ENCODE results near the gene HMGCLL1.

DNA sequence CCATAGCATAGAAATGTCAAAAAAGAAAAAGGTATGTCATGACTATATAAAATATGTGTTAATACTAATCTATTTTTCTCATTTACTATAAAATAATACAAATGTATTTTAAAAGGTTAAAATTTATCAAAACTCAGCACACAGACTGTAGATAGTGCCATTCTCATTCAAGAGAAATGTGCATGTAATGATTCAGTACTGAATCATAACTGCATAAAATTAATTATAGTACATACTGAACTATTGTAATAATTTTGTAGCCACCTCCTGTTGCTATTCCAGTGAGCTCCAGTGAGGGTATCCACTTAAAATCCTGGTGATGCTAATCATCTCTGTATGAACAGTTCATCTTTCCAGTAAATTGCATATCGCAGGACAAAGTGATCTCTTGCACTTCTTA is 82.8 kb downstream of the HMGCLL1 start:
- TF ChIP-seq JUND (IDR thresholded peaks at IDR 0.05) (no peak), EZH2phosphoT487 (IDR thresholded peaks at IDR 0.05; ENCODE audit: borderline replicate concordance, low read depth) (no peak), RFX5 (IDR thresholded peaks at IDR 0.05; ENCODE audit: low read length) (no peak), TAF1 (IDR thresholded peaks at IDR 0.05; ENCODE audit: borderline replicate concordance, low read depth, low read length) (no peak), EP300 (IDR thresholded peaks at IDR 0.05; ENCODE audit: borderline replicate concordance in 1 of 2, low read depth in 1 of 2, low read length in 1 of 2) (no peak), POLR2AphosphoS5 (IDR thresholded peaks at IDR 0.05; ENCODE audit: low read depth, low read length) (no peak)
- TF ChIP-seq, protein P1, sequence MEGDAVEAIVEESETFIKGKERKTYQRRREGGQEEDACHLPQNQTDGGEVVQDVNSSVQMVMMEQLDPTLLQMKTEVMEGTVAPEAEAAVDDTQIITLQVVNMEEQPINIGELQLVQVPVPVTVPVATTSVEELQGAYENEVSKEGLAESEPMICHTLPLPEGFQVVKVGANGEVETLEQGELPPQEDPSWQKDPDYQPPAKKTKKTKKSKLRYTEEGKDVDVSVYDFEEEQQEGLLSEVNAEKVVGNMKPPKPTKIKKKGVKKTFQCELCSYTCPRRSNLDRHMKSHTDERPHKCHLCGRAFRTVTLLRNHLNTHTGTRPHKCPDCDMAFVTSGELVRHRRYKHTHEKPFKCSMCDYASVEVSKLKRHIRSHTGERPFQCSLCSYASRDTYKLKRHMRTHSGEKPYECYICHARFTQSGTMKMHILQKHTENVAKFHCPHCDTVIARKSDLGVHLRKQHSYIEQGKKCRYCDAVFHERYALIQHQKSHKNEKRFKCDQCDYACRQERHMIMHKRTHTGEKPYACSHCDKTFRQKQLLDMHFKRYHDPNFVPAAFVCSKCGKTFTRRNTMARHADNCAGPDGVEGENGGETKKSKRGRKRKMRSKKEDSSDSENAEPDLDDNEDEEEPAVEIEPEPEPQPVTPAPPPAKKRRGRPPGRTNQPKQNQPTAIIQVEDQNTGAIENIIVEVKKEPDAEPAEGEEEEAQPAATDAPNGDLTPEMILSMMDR (IDR thresholded peaks at IDR 0.05) = no peak
- TF ChIP-seq, protein P2, sequence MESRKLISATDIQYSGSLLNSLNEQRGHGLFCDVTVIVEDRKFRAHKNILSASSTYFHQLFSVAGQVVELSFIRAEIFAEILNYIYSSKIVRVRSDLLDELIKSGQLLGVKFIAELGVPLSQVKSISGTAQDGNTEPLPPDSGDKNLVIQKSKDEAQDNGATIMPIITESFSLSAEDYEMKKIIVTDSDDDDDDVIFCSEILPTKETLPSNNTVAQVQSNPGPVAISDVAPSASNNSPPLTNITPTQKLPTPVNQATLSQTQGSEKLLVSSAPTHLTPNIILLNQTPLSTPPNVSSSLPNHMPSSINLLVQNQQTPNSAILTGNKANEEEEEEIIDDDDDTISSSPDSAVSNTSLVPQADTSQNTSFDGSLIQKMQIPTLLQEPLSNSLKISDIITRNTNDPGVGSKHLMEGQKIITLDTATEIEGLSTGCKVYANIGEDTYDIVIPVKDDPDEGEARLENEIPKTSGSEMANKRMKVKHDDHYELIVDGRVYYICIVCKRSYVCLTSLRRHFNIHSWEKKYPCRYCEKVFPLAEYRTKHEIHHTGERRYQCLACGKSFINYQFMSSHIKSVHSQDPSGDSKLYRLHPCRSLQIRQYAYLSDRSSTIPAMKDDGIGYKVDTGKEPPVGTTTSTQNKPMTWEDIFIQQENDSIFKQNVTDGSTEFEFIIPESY (IDR thresholded peaks at IDR 0.05; ENCODE audit: borderline replicate concordance, low read depth) = no peak
- TF ChIP-seq, protein P3, sequence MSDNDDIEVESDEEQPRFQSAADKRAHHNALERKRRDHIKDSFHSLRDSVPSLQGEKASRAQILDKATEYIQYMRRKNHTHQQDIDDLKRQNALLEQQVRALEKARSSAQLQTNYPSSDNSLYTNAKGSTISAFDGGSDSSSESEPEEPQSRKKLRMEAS (IDR thresholded peaks at IDR 0.05; ENCODE audit: low read depth) = no peak

Measured in SK-N-SH (cell line).